ENCODE data around the gene CTDSPL2.
A peak's percentile ranks its signal among the peaks of the same experiment; 100 is the strongest.

The CTDSPL2 gene

DNA sequence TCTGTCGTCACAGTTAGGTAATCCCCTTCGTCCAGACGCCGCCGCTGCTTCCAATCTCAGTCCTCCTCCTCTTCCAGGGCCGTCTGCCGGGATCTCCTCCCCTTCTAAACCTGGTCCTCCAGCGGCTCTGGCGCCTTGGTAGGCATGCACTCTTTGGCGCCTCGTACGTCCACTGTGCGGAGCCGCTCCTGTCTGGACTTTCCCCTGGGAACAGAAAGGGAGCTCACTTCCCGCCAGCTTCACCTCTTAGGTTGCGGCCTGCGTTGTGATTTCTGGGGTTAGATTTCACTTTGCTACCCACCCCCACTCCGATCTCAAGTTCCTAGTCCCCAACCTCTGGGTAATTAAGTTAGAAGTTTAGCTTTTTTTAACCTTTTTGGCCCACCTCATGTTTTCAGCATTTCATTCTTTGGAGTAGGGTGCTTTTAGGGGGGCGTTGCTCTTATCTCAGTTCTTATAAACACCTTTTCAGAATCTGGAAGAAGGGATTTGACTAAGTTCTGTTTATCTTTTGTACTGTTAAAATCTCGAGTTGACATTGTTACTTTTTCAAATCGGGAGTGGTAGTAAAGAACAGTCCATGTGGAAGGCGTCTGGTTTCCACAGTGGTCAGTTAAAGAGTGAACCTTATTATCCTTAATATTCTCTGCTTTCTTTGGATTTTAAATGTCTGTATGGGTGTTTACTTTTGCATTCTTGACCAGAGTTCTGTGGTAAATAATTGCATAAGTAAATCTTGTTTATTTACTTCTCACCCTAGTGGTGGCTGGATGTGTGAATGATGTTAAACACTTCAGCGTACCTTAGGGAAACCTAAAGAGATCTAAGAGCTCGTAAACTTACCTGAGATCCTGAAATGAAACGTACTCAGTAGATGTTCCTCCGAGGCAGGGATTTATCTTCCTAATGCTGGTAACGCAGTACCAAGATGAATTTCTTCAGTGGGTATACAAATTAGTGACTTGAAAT, 611 bp downstream of the CTDSPL2 start:
- H3K27ac ChIP-seq, result peak overlapping the region; percentile 89
- TF ChIP-seq ZFX (IDR thresholded peaks at IDR 0.05), result no peak; the same call in 1 of the 2 replicates
- TF ChIP-seq CTCF (conservative IDR thresholded peaks at IDR 0.05), result no peak; the same call in 1 of the 2 replicates

DNA sequence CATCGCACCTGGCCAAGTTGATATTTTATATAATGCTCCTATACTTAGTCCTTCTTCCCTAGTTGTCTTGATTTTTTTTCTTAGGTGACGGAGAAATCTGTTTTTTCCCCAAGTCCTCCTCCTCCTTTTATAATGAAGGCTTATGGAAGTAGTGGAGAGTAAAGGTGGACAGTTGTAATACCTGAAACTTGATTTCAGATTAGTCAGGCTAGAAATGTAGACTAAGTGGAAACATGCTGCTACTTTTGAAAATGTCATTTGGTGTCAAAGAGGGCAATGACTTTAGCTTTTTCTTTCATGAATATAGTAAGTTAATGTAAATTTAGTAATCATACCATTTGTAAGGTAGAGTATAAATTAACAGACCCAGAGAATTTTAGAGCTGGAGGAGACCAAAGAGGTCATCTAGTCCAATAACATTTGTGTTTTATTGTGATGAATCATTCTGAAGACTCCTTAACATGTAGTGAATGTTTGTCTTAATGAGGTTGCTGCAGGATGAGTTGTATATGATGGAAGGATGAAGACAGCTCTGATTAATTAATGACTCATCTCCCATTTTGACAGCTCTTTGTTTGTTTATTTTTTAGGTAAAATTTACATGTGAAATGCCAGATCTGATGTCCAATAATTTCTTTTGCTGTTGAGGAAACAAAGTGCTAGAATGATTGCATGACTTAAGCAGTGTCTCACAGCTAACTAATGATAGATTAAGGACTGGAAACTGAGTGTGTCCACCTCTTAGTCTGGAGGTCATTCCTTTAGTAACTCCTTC, 8.7 kb downstream of the CTDSPL2 start:
- H3K27ac ChIP-seq, result no peak overlapping the region
- TF ChIP-seq CTCF (conservative IDR thresholded peaks at IDR 0.05) (no peak), ZFX (IDR thresholded peaks at IDR 0.05) (no peak)

DNA sequence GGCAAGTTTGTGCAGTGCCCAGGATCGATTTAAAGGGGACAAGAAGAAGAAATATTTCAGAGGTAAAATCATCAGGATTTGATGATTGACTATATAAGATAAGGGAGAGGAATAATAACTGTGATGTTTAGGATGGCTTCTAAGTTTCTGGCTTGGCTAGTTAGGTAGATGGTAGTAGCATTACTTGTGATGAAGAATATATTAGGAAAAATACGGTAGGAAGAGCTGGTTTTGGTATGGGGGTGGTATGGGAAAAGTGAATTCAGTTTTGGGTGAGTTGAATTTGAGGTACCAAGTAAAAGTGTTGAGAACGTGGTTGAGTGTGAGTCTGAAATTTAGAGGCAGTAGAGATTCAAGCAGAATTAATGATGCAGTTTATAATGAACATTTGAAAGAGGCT, 11.0 kb downstream of the CTDSPL2 start:
- no peak overlapping the region for H3K27ac ChIP-seq
- TF ChIP-seq ZFX (IDR thresholded peaks at IDR 0.05), result no peak
- TF ChIP-seq CTCF (conservative IDR thresholded peaks at IDR 0.05), result no peak

DNA sequence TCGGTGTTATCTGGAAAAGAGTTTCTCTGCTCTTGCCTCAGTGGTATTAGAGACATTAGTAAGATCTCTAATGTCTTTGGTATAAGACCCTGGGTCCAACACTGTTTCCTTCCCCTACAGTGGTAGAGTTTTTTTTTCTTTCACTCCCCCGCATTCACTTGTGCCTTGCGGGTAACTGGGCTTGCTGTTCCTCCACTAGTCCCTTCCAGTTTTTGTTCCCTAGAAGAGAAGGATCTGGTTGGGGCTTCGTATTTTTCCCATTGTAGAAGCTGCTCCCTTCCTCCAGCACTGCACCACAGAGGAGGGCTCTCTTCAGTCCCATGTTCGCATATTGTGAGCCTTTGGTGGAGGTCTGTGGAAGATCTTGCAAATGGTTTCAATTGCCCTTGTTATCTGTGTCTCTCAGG, 13.7 kb downstream of the CTDSPL2 start:
- TF ChIP-seq ZFX (IDR thresholded peaks at IDR 0.05) (no peak), CTCF (conservative IDR thresholded peaks at IDR 0.05) (no peak)

GRCh38 chr15:44443515-44443914, 16.1 kb downstream of the CTDSPL2 start:
- no peak for TF ChIP-seq CTCF (conservative IDR thresholded peaks at IDR 0.05)
- TF ChIP-seq ZFX (IDR thresholded peaks at IDR 0.05), result no peak
- H3K27ac ChIP-seq, result no peak overlapping the region

More for the DNA sequence above, 13.7 kb downstream of the CTDSPL2 start:
- H3K27ac ChIP-seq, result no peak overlapping the region

- H3K27ac ChIP-seq, result no peak overlapping the region
- TF ChIP-seq CTCF (conservative IDR thresholded peaks at IDR 0.05), result no peak
- TF ChIP-seq ZFX (IDR thresholded peaks at IDR 0.05), result no peak
Observed at GRCh38 chr15:44447772-44448376, 20.4 kb downstream of the CTDSPL2 start.

Data from C4-2B (cell line).